SK-N-SH treated with all-trans-retinoic acid at 6 μM for 48 hours (cell line): ENCODE data around the gene PTPRO.
A peak's percentile ranks its signal among the peaks of the same experiment; 100 is the strongest.

ENCODE experiments used
- ATAC-seq: fragments of 200-7000 bp; cut with Tn5 transposase; 3 replicates; pipeline ENCODE4 v1.9.1; 2020; ENCODE audit warnings: mild to moderate bottlenecking, moderate library complexity
- ARNTL ChIP-seq: fragments of 450-650 bp; formaldehyde crosslinking; IDR thresholded peaks from 2 replicates; pipeline ENCODE4 v1.5.0; 2020; ENCODE audit warnings: low read depth, mild to moderate bottlenecking, moderate library complexity, borderline replicate concordance
- BACH2 ChIP-seq: fragments of 250-450 bp; sonication (Bioruptor Pico); IDR thresholded peaks from 2 replicates; pipeline ENCODE4 v1.9.0; 2021; ENCODE audit warnings: mild to moderate bottlenecking, borderline replicate concordance
- CREB5 ChIP-seq: fragments of 250-450 bp; sonication (Bioruptor Pico); IDR thresholded peaks from 2 replicates; pipeline ENCODE4 v1.5.1; 2020; ENCODE audit warnings: low read depth, mild to moderate bottlenecking, moderate library complexity
- CSDC2 ChIP-seq: fragments of 250-450 bp; sonication (Bioruptor Pico); IDR thresholded peaks from 2 replicates; pipeline ENCODE4 v1.5.0; 2020; ENCODE audit warnings: mild to moderate bottlenecking, moderate library complexity
- ESRRG ChIP-seq: fragments of 250-450 bp; sonication (Bioruptor Pico); IDR thresholded peaks from 2 replicates; pipeline ENCODE4 v1.6.1; 2021; ENCODE audit warnings: mild to moderate bottlenecking
- GLIS3 ChIP-seq: fragments of 250-450 bp; sonication (Bioruptor Pico); IDR thresholded peaks from 2 replicates; pipeline ENCODE4 v1.5.0; 2020; ENCODE audit warnings: mild to moderate bottlenecking, moderate library complexity
- ISL1 ChIP-seq: fragments of 250-450 bp; sonication (Bioruptor Pico); IDR thresholded peaks from 2 replicates; pipeline ENCODE4 v2.1.2; 2022; ENCODE audit warnings: mild to moderate bottlenecking, moderate library complexity
- OSR1 ChIP-seq: fragments of 250-450 bp; sonication (Bioruptor Pico); IDR thresholded peaks from 2 replicates; pipeline ENCODE4 v1.8.0; 2022; ENCODE audit warnings: moderate library complexity, mild to moderate bottlenecking, inconsistent platforms
- POU6F1 ChIP-seq: fragments of 250-450 bp; sonication (Bioruptor Pico); IDR thresholded peaks from 2 replicates; pipeline ENCODE4 v1.8.0; 2021; ENCODE audit warnings: low read depth, mild to moderate bottlenecking, moderate library complexity, borderline replicate concordance
- PPARA ChIP-seq: fragments of 250-450 bp; sonication (Bioruptor Pico); IDR thresholded peaks from 2 replicates; pipeline ENCODE4 v1.5.0; 2020; ENCODE audit warnings: mild to moderate bottlenecking, borderline replicate concordance
- RARB ChIP-seq: fragments of 250-450 bp; sonication (Bioruptor Pico); IDR thresholded peaks from 2 replicates; pipeline ENCODE4 v1.8.0; 2021; ENCODE audit warnings: mild to moderate bottlenecking, moderate library complexity
- SNAI2 ChIP-seq: fragments of 250-450 bp; sonication (Bioruptor Pico); IDR thresholded peaks from 2 replicates; pipeline ENCODE4 v1.5.0; 2020; ENCODE audit warnings: mild to moderate bottlenecking, moderate library complexity
- TCF4 ChIP-seq: fragments of 250-450 bp; sonication (Bioruptor Pico); IDR thresholded peaks from 2 replicates; pipeline ENCODE4 v1.8.0; 2021; ENCODE audit warnings: mild to moderate bottlenecking, moderate library complexity, borderline replicate concordance
- TOX ChIP-seq: fragments of 250-450 bp; sonication (Bioruptor Pico); IDR thresholded peaks from 2 replicates; pipeline ENCODE4 v1.8.0; 2021; ENCODE audit warnings: mild to moderate bottlenecking, moderate library complexity, borderline replicate concordance
- ZC3H10 ChIP-seq: fragments of 250-450 bp; sonication (Bioruptor Pico); IDR thresholded peaks from 2 replicates; pipeline ENCODE4 v1.5.1; 2021; ENCODE audit warnings: mild to moderate bottlenecking, moderate library complexity
- ZFP3 ChIP-seq: fragments of 250-450 bp; sonication (Bioruptor Pico); IDR thresholded peaks from 2 replicates; pipeline ENCODE4 v1.5.0; 2020; ENCODE audit warnings: mild to moderate bottlenecking, moderate library complexity
- ZFP30 ChIP-seq: fragments of 450-650 bp; formaldehyde crosslinking; IDR thresholded peaks from 2 replicates; pipeline ENCODE4 v1.5.0; 2022; ENCODE audit warnings: mild to moderate bottlenecking, moderate library complexity
- ZNF565 ChIP-seq: fragments of 450-650 bp; formaldehyde crosslinking; conservative IDR thresholded peaks from 2 replicates; pipeline ENCODE4 v1.5.0; 2020; ENCODE audit warnings: low read depth, mild to moderate bottlenecking, moderate library complexity
- ZNF70 ChIP-seq: fragments of 450-650 bp; formaldehyde crosslinking; IDR thresholded peaks from 2 replicates; pipeline ENCODE4 v1.5.0; 2020; ENCODE audit warnings: mild to moderate bottlenecking, moderate library complexity
- ZNF8 ChIP-seq: fragments of 450-650 bp; formaldehyde crosslinking; IDR thresholded peaks from 2 replicates; pipeline ENCODE4 v1.5.0; 2020; ENCODE audit warnings: mild to moderate bottlenecking, moderate library complexity
- TF ChIP-seq, protein P1 (sequence below): fragments of 250-450 bp; sonication (Bioruptor Pico); IDR thresholded peaks from 2 replicates; pipeline ENCODE4 v1.5.1; 2021; ENCODE audit warnings: mild to moderate bottlenecking, moderate library complexity
- TF ChIP-seq, protein P2 (sequence below): fragments of 250-450 bp; sonication (Bioruptor Pico); IDR thresholded peaks from 2 replicates; pipeline ENCODE4 v1.5.0; 2020; ENCODE audit warnings: mild to moderate bottlenecking, moderate library complexity
- TF ChIP-seq, protein P3 (sequence below): fragments of 250-450 bp; sonication (Bioruptor Pico); IDR thresholded peaks from 2 replicates; pipeline ENCODE4 v1.8.0; 2020; ENCODE audit warnings: mild to moderate bottlenecking, moderate library complexity, borderline replicate concordance

PTPRO gene

GRCh38 chr12:15562263-15562662 is 240.0 kb downstream of the PTPRO start:
- ATAC-seq = no peak
- TF ChIP-seq SNAI2 (no peak), ARNTL (no peak), CSDC2 (CRISPR knock-in tag) (no peak), ISL1 (CRISPR knock-in tag) (no peak), POU6F1 (no peak), ZNF8 (CRISPR knock-in tag) (no peak), PPARA (CRISPR knock-in tag) (no peak), ZNF70 (CRISPR knock-in tag) (no peak), BACH2 (no peak), ZC3H10 (CRISPR knock-in tag) (no peak), RARB (CRISPR knock-in tag) (no peak), GLIS3 (CRISPR knock-in tag) (no peak), ZFP3 (CRISPR knock-in tag) (no peak)
- TF ChIP-seq, protein P1, sequence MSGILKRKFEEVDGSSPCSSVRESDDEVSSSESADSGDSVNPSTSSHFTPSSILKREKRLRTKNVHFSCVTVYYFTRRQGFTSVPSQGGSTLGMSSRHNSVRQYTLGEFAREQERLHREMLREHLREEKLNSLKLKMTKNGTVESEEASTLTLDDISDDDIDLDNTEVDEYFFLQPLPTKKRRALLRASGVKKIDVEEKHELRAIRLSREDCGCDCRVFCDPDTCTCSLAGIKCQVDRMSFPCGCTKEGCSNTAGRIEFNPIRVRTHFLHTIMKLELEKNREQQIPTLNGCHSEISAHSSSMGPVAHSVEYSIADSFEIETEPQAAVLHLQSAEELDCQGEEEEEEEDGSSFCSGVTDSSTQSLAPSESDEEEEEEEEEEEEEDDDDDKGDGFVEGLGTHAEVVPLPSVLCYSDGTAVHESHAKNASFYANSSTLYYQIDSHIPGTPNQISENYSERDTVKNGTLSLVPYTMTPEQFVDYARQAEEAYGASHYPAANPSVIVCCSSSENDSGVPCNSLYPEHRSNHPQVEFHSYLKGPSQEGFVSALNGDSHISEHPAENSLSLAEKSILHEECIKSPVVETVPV (CRISPR knock-in tag) = no peak
- TF ChIP-seq, protein P2, sequence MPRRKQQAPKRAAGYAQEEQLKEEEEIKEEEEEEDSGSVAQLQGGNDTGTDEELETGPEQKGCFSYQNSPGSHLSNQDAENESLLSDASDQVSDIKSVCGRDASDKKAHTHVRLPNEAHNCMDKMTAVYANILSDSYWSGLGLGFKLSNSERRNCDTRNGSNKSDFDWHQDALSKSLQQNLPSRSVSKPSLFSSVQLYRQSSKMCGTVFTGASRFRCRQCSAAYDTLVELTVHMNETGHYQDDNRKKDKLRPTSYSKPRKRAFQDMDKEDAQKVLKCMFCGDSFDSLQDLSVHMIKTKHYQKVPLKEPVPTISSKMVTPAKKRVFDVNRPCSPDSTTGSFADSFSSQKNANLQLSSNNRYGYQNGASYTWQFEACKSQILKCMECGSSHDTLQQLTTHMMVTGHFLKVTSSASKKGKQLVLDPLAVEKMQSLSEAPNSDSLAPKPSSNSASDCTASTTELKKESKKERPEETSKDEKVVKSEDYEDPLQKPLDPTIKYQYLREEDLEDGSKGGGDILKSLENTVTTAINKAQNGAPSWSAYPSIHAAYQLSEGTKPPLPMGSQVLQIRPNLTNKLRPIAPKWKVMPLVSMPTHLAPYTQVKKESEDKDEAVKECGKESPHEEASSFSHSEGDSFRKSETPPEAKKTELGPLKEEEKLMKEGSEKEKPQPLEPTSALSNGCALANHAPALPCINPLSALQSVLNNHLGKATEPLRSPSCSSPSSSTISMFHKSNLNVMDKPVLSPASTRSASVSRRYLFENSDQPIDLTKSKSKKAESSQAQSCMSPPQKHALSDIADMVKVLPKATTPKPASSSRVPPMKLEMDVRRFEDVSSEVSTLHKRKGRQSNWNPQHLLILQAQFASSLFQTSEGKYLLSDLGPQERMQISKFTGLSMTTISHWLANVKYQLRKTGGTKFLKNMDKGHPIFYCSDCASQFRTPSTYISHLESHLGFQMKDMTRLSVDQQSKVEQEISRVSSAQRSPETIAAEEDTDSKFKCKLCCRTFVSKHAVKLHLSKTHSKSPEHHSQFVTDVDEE (CRISPR knock-in tag) = no peak
- TF ChIP-seq, protein P3, sequence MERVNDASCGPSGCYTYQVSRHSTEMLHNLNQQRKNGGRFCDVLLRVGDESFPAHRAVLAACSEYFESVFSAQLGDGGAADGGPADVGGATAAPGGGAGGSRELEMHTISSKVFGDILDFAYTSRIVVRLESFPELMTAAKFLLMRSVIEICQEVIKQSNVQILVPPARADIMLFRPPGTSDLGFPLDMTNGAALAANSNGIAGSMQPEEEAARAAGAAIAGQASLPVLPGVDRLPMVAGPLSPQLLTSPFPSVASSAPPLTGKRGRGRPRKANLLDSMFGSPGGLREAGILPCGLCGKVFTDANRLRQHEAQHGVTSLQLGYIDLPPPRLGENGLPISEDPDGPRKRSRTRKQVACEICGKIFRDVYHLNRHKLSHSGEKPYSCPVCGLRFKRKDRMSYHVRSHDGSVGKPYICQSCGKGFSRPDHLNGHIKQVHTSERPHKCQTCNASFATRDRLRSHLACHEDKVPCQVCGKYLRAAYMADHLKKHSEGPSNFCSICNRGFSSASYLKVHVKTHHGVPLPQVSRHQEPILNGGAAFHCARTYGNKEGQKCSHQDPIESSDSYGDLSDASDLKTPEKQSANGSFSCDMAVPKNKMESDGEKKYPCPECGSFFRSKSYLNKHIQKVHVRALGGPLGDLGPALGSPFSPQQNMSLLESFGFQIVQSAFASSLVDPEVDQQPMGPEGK (CRISPR knock-in tag) = no peak
- TF ChIP-seq, all 23 proteins: peak for 0

- ATAC-seq = peak; percentile 65
- TF ChIP-seq ZC3H10 (CRISPR knock-in tag) (no peak), GLIS3 (CRISPR knock-in tag) (no peak), ESRRG (no peak), TCF4 (CRISPR knock-in tag) (no peak), SNAI2 (no peak), ISL1 (CRISPR knock-in tag) (no peak), CREB5 (no peak), TOX (CRISPR knock-in tag) (no peak), ARNTL (no peak), RARB (CRISPR knock-in tag) (no peak), ZFP3 (CRISPR knock-in tag) (no peak), OSR1 (CRISPR knock-in tag) (no peak)
- TF ChIP-seq, protein P1 (CRISPR knock-in tag) = no peak
- TF ChIP-seq, all 23 proteins: peak for 0
Measured at GRCh38 chr12:15563663-15564062, 241.4 kb downstream of the PTPRO start.

DNA sequence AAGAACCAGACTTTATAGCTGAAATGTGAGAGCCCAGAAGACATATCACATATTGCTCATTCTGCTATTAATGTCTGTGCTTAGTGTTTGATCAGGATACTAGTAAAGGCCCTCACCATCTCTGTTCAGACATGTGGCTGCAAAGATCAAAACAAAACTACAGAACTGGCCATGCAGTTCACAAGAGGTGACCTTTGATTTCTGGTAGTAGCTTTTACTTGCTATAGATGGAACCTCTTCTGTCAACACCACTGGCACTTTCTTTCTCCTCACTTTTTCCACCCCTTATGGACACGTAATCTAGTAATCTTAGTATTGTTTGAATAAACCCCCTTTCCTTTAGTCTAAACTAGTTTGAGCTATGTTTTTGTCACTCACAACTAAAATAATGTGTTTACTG is 252.0 kb downstream of the PTPRO start:
- no peak for ATAC-seq
- no peak for TF ChIP-seq CSDC2 (CRISPR knock-in tag)
- no peak for TF ChIP-seq ISL1 (CRISPR knock-in tag)
- TF ChIP-seq TOX (CRISPR knock-in tag) = no peak
- TF ChIP-seq ZNF8 (CRISPR knock-in tag) = no peak
- no peak for TF ChIP-seq ZC3H10 (CRISPR knock-in tag)
- no peak for TF ChIP-seq ZFP3 (CRISPR knock-in tag)
- no peak for TF ChIP-seq TCF4 (CRISPR knock-in tag)
- TF ChIP-seq CREB5 = no peak
- TF ChIP-seq, protein P1 (CRISPR knock-in tag) = no peak
- TF ChIP-seq PPARA (CRISPR knock-in tag) = no peak
- TF ChIP-seq BACH2 = no peak
- no peak for TF ChIP-seq ZFP30 (CRISPR knock-in tag)
- no peak for TF ChIP-seq OSR1 (CRISPR knock-in tag)
- TF ChIP-seq ZNF565 = no peak
- TF ChIP-seq SNAI2 = no peak
